A549 (cell line): ENCODE results near the gene HACD1.

Source experiments
- BHLHE40 ChIP-seq: IDR thresholded peaks from 2 replicates; pipeline ENCODE4 v1.6.1; 2012; ENCODE audit warnings: low read depth, low read length, inconsistent platforms
- CTCF ChIP-seq: fragments of >200 bp; sonication (Bioruptor Twin); formaldehyde crosslinking; IDR thresholded peaks from 3 replicates; pipeline ENCODE4 v1.5.1; 2016
- JUN ChIP-seq, 2 experiments: fragments of >200 bp; sonication (Bioruptor Twin); formaldehyde crosslinking; IDR thresholded peaks; 2 replicates in 1 of 2; 3 replicates in 1 of 2; pipeline ENCODE4 v1.6.1; 2016 to 2017
- MYC ChIP-seq: IDR thresholded peaks from 2 replicates; pipeline ENCODE4 v1.6.1; 2012; ENCODE audit warnings: mild to moderate bottlenecking, inconsistent platforms, low read length, improper control_type of control experiment, borderline replicate concordance
- POLR2A ChIP-seq: IDR thresholded peaks from 2 replicates; pipeline ENCODE4 v1.6.1; 2012; ENCODE audit warnings: mild to moderate bottlenecking, low read length
- REST ChIP-seq: fragments of 200-600 bp; sonication (generic); IDR thresholded peaks from 2 replicates; pipeline ENCODE4 v1.6.1; 2016; ENCODE audit warnings: antibody characterized with exemption, mild to moderate bottlenecking, moderate library complexity
- USF2 ChIP-seq: fragments of 450-650 bp; IDR thresholded peaks from 2 replicates; pipeline ENCODE4 v1.6.1; 2014; ENCODE audit warnings: antibody characterized with exemption

GRCh38 chr10:17661510-17661909 is 44.3 kb upstream of the HACD1 start:
- TF ChIP-seq USF2 (no peak), POLR2A (no peak), CTCF (no peak), MYC (no peak), REST (no peak), BHLHE40 (no peak), JUN (IDR thresholded peaks at IDR 0.05) (no peak)
